A549 (cell line): ENCODE data around the gene NUDT2.

ENCODE experiments used
- CEBPB ChIP-seq, 2 experiments: fragments of >200 bp in 1 of 2; sonication (Bioruptor Twin) in 1 of 2; formaldehyde crosslinking in 1 of 2; IDR thresholded peaks; 2 replicates each; pipeline ENCODE4 v1.6.1; 2012 to 2016
- EP300 ChIP-seq, 2 experiments: fragments of >200 bp; sonication (Bioruptor Twin); formaldehyde crosslinking; IDR thresholded peaks; 2 replicates in 1 of 2; 3 replicates in 1 of 2; pipeline ENCODE4 v1.6.1; 2016 to 2017
- FOSL2 ChIP-seq, 2 experiments: fragments of 450-650 bp in 1 of 2; fragments of >200 bp in 1 of 2; sonication (Bioruptor Twin) in 1 of 2; formaldehyde crosslinking; IDR thresholded peaks; 2 replicates each; pipeline versions ENCODE4 v1.5.0 to v1.6.1; 2016 to 2020; ENCODE audit warnings: mild to moderate bottlenecking in 1 of 2, moderate library complexity in 1 of 2
- HDAC2 ChIP-seq: fragments of 200-600 bp; sonication (generic); IDR thresholded peaks from 2 replicates; pipeline ENCODE4 v1.6.1; 2016
- NPAS2 ChIP-seq: fragments of 250-450 bp; sonication (Bioruptor Pico); IDR thresholded peaks from 2 replicates; pipeline ENCODE4 v1.8.0; 2022; ENCODE audit warnings: mild to moderate bottlenecking, moderate library complexity, borderline replicate concordance
- PHF8 ChIP-seq: fragments of 200-600 bp; sonication (generic); IDR thresholded peaks from 2 replicates; pipeline ENCODE4 v1.6.1; 2016; ENCODE audit warnings: low read depth, mild to moderate bottlenecking, antibody characterized with exemption, moderate library complexity, borderline replicate concordance
- RCOR1 ChIP-seq: fragments of 150-350 bp; IDR thresholded peaks from 2 replicates; pipeline ENCODE4 v1.6.1; 2014; ENCODE audit warnings: antibody characterized with exemption, low read length, low read depth
- ZC3H11A ChIP-seq: fragments of 450-650 bp; IDR thresholded peaks from 2 replicates; pipeline ENCODE4 v1.6.1; 2014; ENCODE audit warnings: antibody characterized with exemption, mild to moderate bottlenecking
- TF ChIP-seq, protein P1 (sequence below): fragments of >200 bp; sonication (Bioruptor Twin); formaldehyde crosslinking; IDR thresholded peaks from 3 replicates; pipeline ENCODE4 v1.5.1; 2016

DNA sequence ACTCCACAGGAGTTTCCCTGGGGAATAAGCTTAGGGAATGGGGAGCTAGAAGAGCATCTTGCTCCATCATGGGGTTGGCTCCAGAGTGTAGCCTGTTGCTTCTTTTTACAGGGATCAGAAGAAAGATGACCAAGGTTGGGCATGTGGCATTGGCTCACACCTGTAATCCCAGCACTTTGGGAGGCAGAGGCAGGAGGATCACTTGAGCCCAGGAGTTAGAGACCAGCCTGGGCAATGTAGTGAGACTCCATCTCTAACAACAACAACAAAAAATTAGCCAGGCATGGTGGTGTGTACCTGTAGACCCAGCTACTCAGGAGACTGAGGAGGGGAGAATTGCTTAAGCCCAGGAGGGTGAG lies 18.4 kb downstream of the NUDT2 start:
- no peak for TF ChIP-seq EP300 (IDR thresholded peaks at IDR 0.05)
- TF ChIP-seq FOSL2 (IDR thresholded peaks at IDR 0.05) = no peak
- TF ChIP-seq FOSL2 (CRISPR knock-in tag; IDR thresholded peaks at IDR 0.05) = no peak
- TF ChIP-seq, protein P1, sequence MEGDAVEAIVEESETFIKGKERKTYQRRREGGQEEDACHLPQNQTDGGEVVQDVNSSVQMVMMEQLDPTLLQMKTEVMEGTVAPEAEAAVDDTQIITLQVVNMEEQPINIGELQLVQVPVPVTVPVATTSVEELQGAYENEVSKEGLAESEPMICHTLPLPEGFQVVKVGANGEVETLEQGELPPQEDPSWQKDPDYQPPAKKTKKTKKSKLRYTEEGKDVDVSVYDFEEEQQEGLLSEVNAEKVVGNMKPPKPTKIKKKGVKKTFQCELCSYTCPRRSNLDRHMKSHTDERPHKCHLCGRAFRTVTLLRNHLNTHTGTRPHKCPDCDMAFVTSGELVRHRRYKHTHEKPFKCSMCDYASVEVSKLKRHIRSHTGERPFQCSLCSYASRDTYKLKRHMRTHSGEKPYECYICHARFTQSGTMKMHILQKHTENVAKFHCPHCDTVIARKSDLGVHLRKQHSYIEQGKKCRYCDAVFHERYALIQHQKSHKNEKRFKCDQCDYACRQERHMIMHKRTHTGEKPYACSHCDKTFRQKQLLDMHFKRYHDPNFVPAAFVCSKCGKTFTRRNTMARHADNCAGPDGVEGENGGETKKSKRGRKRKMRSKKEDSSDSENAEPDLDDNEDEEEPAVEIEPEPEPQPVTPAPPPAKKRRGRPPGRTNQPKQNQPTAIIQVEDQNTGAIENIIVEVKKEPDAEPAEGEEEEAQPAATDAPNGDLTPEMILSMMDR = no peak
- no peak for TF ChIP-seq ZC3H11A
- TF ChIP-seq CEBPB (IDR thresholded peaks at IDR 0.05) = no peak
- no peak for TF ChIP-seq PHF8
- no peak for TF ChIP-seq RCOR1
- TF ChIP-seq NPAS2 = no peak
- TF ChIP-seq HDAC2 = no peak
